D721Med (cell line): ENCODE measurements around the gene PTPRZ1.

Source experiments
- DNase-seq: peaks from one replicate; pipeline ENCODE4 v3.0.0; 2011; ENCODE audit warnings: low spot score; ENCODE audit not compliant: insufficient read length
- FAIRE-seq: peaks from 2 replicates; lab custom pipeline; 2011; peaks lifted over from hg19 to GRCh38; lab: Jason Lieb, UNC
- CTCF ChIP-seq: IDR thresholded peaks from 2 replicates; pipeline ENCODE4 v1.5.1; 2012; ENCODE audit warnings: mild to moderate bottlenecking, control low read depth; ENCODE audit not compliant: insufficient read depth; ENCODE audit errors: missing control alignments

PTPRZ1 gene

GRCh38 chr7:121887634-121888033 lies 14.7 kb downstream of the PTPRZ1 start:
- FAIRE-seq = no peak
- DNase-seq = no peak
- no peak for TF ChIP-seq CTCF

GRCh38 chr7:121890833-121891232 lies 17.9 kb downstream of the PTPRZ1 start:
- no peak for FAIRE-seq
- TF ChIP-seq CTCF = no peak
- no peak for DNase-seq

GRCh38 chr7:121891731-121892130 lies 18.8 kb downstream of the PTPRZ1 start:
- no peak for DNase-seq
- TF ChIP-seq CTCF = no peak
- FAIRE-seq = no peak

- DNase-seq = no peak
- TF ChIP-seq CTCF = no peak
- no peak for FAIRE-seq
Measured at GRCh38 chr7:121901026-121901425, 28.1 kb downstream of the PTPRZ1 start.

GRCh38 chr7:121904120-121904519 lies 31.2 kb downstream of the PTPRZ1 start:
- TF ChIP-seq CTCF = no peak
- no peak for DNase-seq
- FAIRE-seq = no peak

- FAIRE-seq (no peak), DNase-seq (no peak)
- no peak for TF ChIP-seq CTCF
Measured at GRCh38 chr7:121908042-121908441, 35.1 kb downstream of the PTPRZ1 start.

GRCh38 chr7:121909716-121910345 lies 36.9 kb downstream of the PTPRZ1 start:
- no peak for FAIRE-seq
- no peak for TF ChIP-seq CTCF
- DNase-seq = no peak
